GM23338 (cell line): ENCODE results near the gene ABCD1. TPM values are rescaled to one million over a fixed set of nuclear protein-coding genes. Genes with fewer than 3 reads are reported as not detected.
A peak's percentile ranks its signal among the peaks of the same experiment; 100 is the strongest.

Experiments used
- ATAC-seq: fragments of 200-7000 bp; cut with Tn5 transposase; 3 replicates; pipeline ENCODE4 v1.9.1; 2020
- DNase-seq: peaks from one replicate; pipeline ENCODE4 v3.0.0-alpha.2; 2015; ENCODE audit warnings: low spot score
- H2AFZ ChIP-seq: fragments of 200-600 bp; sonication (generic); 2 replicates; pipeline ENCODE4 v1.8.0; 2016; ENCODE audit warnings: antibody characterized with exemption, mild to moderate bottlenecking, moderate library complexity
- H3F3A ChIP-seq: fragments of 200-600 bp; sonication (generic); replicated peaks from 2 replicates; pipeline ENCODE4 v1.8.0; 2017; ENCODE audit warnings: antibody characterized with exemption, mixed run types, low read depth
- H3K27ac ChIP-seq: fragments of 200-600 bp; sonication (generic); 2 replicates; pipeline ENCODE4 v1.6.1; 2016; ENCODE audit warnings: low read depth
- H3K27me3 ChIP-seq: fragments of 200-600 bp; sonication (generic); 2 replicates; pipeline ENCODE4 v1.8.0; 2016; ENCODE audit warnings: mild to moderate bottlenecking, mixed run types, moderate library complexity; ENCODE audit not compliant: insufficient read depth
- H3K36me3 ChIP-seq: fragments of 200-600 bp; sonication (generic); 2 replicates; pipeline ENCODE4 v1.8.0; 2016; ENCODE audit warnings: mild to moderate bottlenecking; ENCODE audit not compliant: insufficient read depth
- H3K4me1 ChIP-seq: fragments of 200-600 bp; sonication (generic); 2 replicates; pipeline ENCODE4 v1.8.0; 2016; ENCODE audit warnings: mild to moderate bottlenecking, moderate library complexity; ENCODE audit not compliant: insufficient read depth
- H3K4me2 ChIP-seq: fragments of 200-600 bp; sonication (generic); 2 replicates; pipeline ENCODE4 v1.7.1; 2017; ENCODE audit warnings: mixed run types
- H3K4me3 ChIP-seq: fragments of 200-600 bp; sonication (generic); 2 replicates; pipeline ENCODE4 v1.6.1; 2016; ENCODE audit warnings: mixed run types
- H3K79me2 ChIP-seq: fragments of 200-600 bp; sonication (generic); replicated peaks from 2 replicates; pipeline ENCODE4 v1.8.0; 2017; ENCODE audit warnings: mild to moderate bottlenecking; ENCODE audit not compliant: insufficient read depth
- H3K9me2 ChIP-seq: fragments of 200-600 bp; sonication (generic); 2 replicates; pipeline ENCODE4 v1.8.0; 2017; ENCODE audit not compliant: insufficient read depth
- H4K20me1 ChIP-seq: fragments of 200-600 bp; sonication (generic); replicated peaks from 2 replicates; pipeline ENCODE4 v1.8.0; 2017; ENCODE audit warnings: mild to moderate bottlenecking; ENCODE audit not compliant: insufficient read depth
- H3K27ac Mint-ChIP-seq: 2 replicates; pipeline ENCODE4 v1.8.0; 2020; ENCODE audit warnings: inconsistent platforms, mild to moderate bottlenecking, moderate library complexity, mixed read lengths
- H3K27me3 Mint-ChIP-seq: 3 replicates; pipeline ENCODE4 v1.8.0; 2022; ENCODE audit warnings: low read depth, mild to moderate bottlenecking, moderate library complexity, mixed read lengths, inconsistent platforms; ENCODE audit not compliant: insufficient read depth, poor library complexity
- H3K36me3 Mint-ChIP-seq: 3 replicates; pipeline ENCODE4 v1.8.0; 2021; ENCODE audit warnings: low read depth, mild to moderate bottlenecking, inconsistent platforms, moderate library complexity, mixed read lengths
- H3K4me1 Mint-ChIP-seq: 3 replicates; pipeline ENCODE4 v1.8.0; 2020; ENCODE audit warnings: mild to moderate bottlenecking, inconsistent platforms, mixed read lengths
- H3K4me3 Mint-ChIP-seq: 3 replicates; pipeline ENCODE4 v1.8.0; 2021; ENCODE audit warnings: moderate library complexity, mild to moderate bottlenecking, inconsistent platforms, mixed read lengths
- H3K9me3 Mint-ChIP-seq: 3 replicates; pipeline ENCODE4 v1.8.0; 2020; ENCODE audit warnings: moderate library complexity, mild to moderate bottlenecking, inconsistent platforms, mixed read lengths
- CREB1 ChIP-seq: fragments of 250-450 bp; sonication (Bioruptor Pico); IDR thresholded peaks from 2 replicates; pipeline ENCODE4 v1.5.0; 2020; ENCODE audit warnings: low read depth, mild to moderate bottlenecking, moderate library complexity
- CTCF ChIP-seq, 2 experiments: fragments of 200-600 bp in 1 of 2; sonication (generic) in 1 of 2; conservative IDR thresholded peaks; 2 replicates each; pipeline versions ENCODE4 v1.5.1 to v1.6.1; 2016 to 2017; ENCODE audit warnings: antibody characterized with exemption in 2 of 2, low read depth in 2 of 2, mild to moderate bottlenecking in 2 of 2, moderate library complexity in 1 of 2
- ETS1 ChIP-seq: IDR thresholded peaks from 2 replicates; pipeline ENCODE4 v1.6.1; 2016; ENCODE audit warnings: antibody characterized with exemption
- EZH2 ChIP-seq: fragments of 200-600 bp; sonication (generic); IDR thresholded peaks from one replicate; pipeline ENCODE4 v1.8.0; 2017; ENCODE audit warnings: antibody characterized with exemption, mild to moderate bottlenecking, low read depth; ENCODE audit not compliant: unreplicated experiment
- EZH2phosphoT487 ChIP-seq: fragments of 200-600 bp; sonication (generic); IDR thresholded peaks from one replicate; pipeline ENCODE4 v1.8.1; 2018; ENCODE audit warnings: antibody characterized with exemption; ENCODE audit not compliant: unreplicated experiment
- JUNB ChIP-seq: IDR thresholded peaks from one replicate; pipeline ENCODE4 v1.6.1; 2016; ENCODE audit warnings: antibody characterized with exemption; ENCODE audit not compliant: unreplicated experiment
- NANOG ChIP-seq: IDR thresholded peaks from 2 replicates; pipeline ENCODE4 v1.6.1; 2016; ENCODE audit warnings: antibody characterized with exemption, borderline replicate concordance
- POLR2AphosphoS5 ChIP-seq: IDR thresholded peaks from 2 replicates; pipeline ENCODE4 v1.6.1; 2016; ENCODE audit warnings: antibody characterized with exemption, low read depth
- REST ChIP-seq: IDR thresholded peaks from one replicate; pipeline ENCODE4 v1.6.1; 2018; ENCODE audit warnings: antibody characterized with exemption; ENCODE audit not compliant: unreplicated experiment
- STAT1 ChIP-seq: IDR thresholded peaks from one replicate; pipeline ENCODE4 v1.6.1; 2016; ENCODE audit warnings: antibody characterized with exemption; ENCODE audit not compliant: unreplicated experiment
- ZNF114 ChIP-seq: fragments of 250-450 bp; sonication (Bioruptor Pico); IDR thresholded peaks from 2 replicates; pipeline ENCODE4 v1.5.0; 2020; ENCODE audit warnings: mild to moderate bottlenecking, moderate library complexity
- ZNF331 ChIP-seq: fragments of 250-450 bp; sonication (Bioruptor Pico); IDR thresholded peaks from 2 replicates; pipeline ENCODE4 v1.5.0; 2020; ENCODE audit warnings: low read depth, mild to moderate bottlenecking, moderate library complexity
- polyA plus RNA-seq: library from polyadenylated mRNA; unstranded; fragments of >200 nt; fragmentation: Nextera tagmentation; extraction: Ambion mirVana; gene quantifications from 2 replicates; pipeline ENCODE4 v1.2.1, GENCODE V29; 2016
- total RNA-seq: library from RNA; depleted of rRNA; stranded (reverse); fragments of >200 nt; shearing (Covaris generic); gene quantifications from 2 replicates; pipeline ENCODE4 v1.2.3, GENCODE V29; 2014
- TF ChIP-seq, protein P1 (sequence below): fragments of 250-450 bp; sonication (Bioruptor Pico); IDR thresholded peaks from 2 replicates; pipeline ENCODE4 v1.5.0; 2020; ENCODE audit warnings: mild to moderate bottlenecking, moderate library complexity

The ABCD1 gene
- total and polyA plus RNA-seq, 2 experiments from 2014 or later: 2.4 to 8.9 TPM

DNA sequence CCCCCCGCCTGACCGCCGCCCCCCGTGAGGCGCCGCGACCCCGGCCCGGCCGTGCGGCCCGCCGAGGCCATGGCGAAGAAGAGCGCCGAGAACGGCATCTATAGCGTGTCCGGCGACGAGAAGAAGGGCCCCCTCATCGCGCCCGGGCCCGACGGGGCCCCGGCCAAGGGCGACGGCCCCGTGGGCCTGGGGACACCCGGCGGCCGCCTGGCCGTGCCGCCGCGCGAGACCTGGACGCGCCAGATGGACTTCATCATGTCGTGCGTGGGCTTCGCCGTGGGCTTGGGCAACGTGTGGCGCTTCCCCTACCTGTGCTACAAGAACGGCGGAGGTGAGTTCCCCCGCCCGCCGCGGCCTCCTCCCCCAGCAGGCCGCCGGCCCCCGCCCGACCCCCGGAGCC is 36.1 kb upstream of the ABCD1 start:
- peaks cover 16% of the 10 kb centered on the region for H3K4me1 Mint-ChIP-seq
- H3K27me3 Mint-ChIP-seq: peaks cover 6% of the 10 kb centered on the region
- H3K36me3 Mint-ChIP-seq: peaks cover 9% of the 10 kb centered on the region; the same call in 2 of the 3 replicates
- H3F3A ChIP-seq: no peaks in the 10 kb centered on the region
- H3K27ac ChIP-seq: no peak overlapping the region
- H3K4me3 ChIP-seq: peak overlapping the region; percentile 45; the same call in 1 of the 2 replicates
- H3K9me2 ChIP-seq: no peaks in the 10 kb centered on the region
- H4K20me1 ChIP-seq: no peaks in the 10 kb centered on the region
- no peak for TF ChIP-seq STAT1
- no peak for TF ChIP-seq POLR2AphosphoS5
- TF ChIP-seq, protein P1, sequence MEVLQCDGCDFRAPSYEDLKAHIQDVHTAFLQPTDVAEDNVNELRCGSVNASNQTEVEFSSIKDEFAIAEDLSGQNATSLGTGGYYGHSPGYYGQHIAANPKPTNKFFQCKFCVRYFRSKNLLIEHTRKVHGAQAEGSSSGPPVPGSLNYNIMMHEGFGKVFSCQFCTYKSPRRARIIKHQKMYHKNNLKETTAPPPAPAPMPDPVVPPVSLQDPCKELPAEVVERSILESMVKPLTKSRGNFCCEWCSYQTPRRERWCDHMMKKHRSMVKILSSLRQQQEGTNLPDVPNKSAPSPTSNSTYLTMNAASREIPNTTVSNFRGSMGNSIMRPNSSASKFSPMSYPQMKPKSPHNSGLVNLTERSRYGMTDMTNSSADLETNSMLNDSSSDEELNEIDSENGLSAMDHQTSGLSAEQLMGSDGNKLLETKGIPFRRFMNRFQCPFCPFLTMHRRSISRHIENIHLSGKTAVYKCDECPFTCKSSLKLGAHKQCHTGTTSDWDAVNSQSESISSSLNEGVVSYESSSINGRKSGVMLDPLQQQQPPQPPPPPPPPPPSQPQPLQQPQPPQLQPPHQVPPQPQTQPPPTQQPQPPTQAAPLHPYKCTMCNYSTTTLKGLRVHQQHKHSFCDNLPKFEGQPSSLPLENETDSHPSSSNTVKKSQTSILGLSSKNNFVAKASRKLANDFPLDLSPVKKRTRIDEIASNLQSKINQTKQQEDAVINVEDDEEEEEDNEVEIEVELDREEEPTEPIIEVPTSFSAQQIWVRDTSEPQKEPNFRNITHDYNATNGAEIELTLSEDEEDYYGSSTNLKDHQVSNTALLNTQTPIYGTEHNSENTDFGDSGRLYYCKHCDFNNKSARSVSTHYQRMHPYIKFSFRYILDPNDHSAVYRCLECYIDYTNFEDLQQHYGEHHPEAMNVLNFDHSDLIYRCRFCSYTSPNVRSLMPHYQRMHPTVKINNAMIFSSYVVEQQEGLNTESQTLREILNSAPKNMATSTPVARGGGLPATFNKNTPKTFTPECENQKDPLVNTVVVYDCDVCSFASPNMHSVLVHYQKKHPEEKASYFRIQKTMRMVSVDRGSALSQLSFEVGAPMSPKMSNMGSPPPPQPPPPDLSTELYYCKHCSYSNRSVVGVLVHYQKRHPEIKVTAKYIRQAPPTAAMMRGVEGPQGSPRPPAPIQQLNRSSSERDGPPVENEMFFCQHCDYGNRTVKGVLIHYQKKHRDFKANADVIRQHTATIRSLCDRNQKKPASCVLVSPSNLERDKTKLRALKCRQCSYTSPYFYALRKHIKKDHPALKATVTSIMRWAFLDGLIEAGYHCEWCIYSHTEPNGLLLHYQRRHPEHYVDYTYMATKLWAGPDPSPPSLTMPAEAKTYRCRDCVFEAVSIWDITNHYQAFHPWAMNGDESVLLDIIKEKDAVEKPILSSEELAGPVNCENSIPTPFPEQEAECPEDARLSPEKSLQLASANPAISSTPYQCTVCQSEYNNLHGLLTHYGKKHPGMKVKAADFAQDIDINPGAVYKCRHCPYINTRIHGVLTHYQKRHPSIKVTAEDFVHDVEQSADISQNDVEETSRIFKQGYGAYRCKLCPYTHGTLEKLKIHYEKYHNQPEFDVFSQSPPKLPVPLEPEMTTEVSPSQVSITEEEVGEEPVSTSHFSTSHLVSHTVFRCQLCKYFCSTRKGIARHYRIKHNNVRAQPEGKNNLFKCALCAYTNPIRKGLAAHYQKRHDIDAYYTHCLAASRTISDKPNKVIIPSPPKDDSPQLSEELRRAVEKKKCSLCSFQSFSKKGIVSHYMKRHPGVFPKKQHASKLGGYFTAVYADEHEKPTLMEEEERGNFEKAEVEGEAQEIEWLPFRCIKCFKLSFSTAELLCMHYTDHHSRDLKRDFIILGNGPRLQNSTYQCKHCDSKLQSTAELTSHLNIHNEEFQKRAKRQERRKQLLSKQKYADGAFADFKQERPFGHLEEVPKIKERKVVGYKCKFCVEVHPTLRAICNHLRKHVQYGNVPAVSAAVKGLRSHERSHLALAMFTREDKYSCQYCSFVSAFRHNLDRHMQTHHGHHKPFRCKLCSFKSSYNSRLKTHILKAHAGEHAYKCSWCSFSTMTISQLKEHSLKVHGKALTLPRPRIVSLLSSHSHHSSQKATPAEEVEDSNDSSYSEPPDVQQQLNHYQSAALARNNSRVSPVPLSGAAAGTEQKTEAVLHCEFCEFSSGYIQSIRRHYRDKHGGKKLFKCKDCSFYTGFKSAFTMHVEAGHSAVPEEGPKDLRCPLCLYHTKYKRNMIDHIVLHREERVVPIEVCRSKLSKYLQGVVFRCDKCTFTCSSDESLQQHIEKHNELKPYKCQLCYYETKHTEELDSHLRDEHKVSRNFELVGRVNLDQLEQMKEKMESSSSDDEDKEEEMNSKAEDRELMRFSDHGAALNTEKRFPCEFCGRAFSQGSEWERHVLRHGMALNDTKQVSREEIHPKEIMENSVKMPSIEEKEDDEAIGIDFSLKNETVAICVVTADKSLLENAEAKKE (CRISPR knock-in tag): no peak
- TF ChIP-seq EZH2: no peak
- TF ChIP-seq ZNF114: no peak
- no peak for TF ChIP-seq JUNB
- TF ChIP-seq EZH2phosphoT487: no peak
- TF ChIP-seq CTCF (conservative IDR thresholded peaks at IDR 0.05; ENCODE audit: low read depth in 2 of 2): no peak
- no peak for TF ChIP-seq REST
- TF ChIP-seq CREB1 (CRISPR knock-in tag): no peak
- TF ChIP-seq NANOG: no peak
- no peak for TF ChIP-seq ETS1
- no peak for TF ChIP-seq ZNF331 (CRISPR knock-in tag)
- H3K4me3 Mint-ChIP-seq: no peak overlapping the region
- no peak overlapping the region for H3K27ac Mint-ChIP-seq
- no peaks in the 10 kb centered on the region for H3K36me3 ChIP-seq
- peaks cover 4% of the 10 kb centered on the region for H3K9me3 Mint-ChIP-seq
- no peaks in the 10 kb centered on the region for H3K79me2 ChIP-seq
- no peaks in the 10 kb centered on the region for H3K27me3 ChIP-seq
- 0 out of 2 replicates have a peak overlapping the region, but pooled peaks have one; percentile 43 for H3K4me2 ChIP-seq
- no peak overlapping the region for H2AFZ ChIP-seq
- peaks cover 3% of the 10 kb centered on the region; the same call in 1 of the 2 replicates for H3K4me1 ChIP-seq
- ATAC-seq (no peak), DNase-seq (no peak)
